ENCODE results near the gene PKIB. TPM values are rescaled to one million over a fixed set of nuclear protein-coding genes. Genes with fewer than 3 reads are reported as not detected.
"Not testable (repeated sequence)": the region's sequence is repeated elsewhere in the genome, so short reads cannot be mapped to it uniquely, and the experiment has no call there.

PKIB gene
- total and polyA plus RNA-seq, 4 donors, result 2.5 to 5.1 (median 3.0) TPM

DNA sequence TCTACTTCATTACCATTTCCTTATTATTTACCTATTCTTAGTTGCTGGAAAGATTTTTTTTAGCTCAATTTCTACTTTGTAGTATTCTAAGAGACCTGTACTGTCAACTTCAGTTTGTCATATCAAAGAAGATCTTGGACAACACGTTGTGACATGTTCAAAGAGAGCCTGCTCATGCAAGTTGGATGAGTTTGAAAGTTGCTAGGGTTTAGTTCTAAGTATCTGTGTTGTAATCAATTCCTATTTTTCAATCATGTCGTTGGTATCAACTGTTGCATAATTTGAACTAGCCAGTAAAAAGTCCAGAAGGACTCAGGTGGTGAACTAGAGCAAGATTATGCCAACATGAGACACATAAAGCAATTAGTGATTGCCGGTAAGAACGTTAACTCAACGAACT lies 30.2 kb downstream of the PKIB start (continued):
- TF ChIP-seq, protein P1, sequence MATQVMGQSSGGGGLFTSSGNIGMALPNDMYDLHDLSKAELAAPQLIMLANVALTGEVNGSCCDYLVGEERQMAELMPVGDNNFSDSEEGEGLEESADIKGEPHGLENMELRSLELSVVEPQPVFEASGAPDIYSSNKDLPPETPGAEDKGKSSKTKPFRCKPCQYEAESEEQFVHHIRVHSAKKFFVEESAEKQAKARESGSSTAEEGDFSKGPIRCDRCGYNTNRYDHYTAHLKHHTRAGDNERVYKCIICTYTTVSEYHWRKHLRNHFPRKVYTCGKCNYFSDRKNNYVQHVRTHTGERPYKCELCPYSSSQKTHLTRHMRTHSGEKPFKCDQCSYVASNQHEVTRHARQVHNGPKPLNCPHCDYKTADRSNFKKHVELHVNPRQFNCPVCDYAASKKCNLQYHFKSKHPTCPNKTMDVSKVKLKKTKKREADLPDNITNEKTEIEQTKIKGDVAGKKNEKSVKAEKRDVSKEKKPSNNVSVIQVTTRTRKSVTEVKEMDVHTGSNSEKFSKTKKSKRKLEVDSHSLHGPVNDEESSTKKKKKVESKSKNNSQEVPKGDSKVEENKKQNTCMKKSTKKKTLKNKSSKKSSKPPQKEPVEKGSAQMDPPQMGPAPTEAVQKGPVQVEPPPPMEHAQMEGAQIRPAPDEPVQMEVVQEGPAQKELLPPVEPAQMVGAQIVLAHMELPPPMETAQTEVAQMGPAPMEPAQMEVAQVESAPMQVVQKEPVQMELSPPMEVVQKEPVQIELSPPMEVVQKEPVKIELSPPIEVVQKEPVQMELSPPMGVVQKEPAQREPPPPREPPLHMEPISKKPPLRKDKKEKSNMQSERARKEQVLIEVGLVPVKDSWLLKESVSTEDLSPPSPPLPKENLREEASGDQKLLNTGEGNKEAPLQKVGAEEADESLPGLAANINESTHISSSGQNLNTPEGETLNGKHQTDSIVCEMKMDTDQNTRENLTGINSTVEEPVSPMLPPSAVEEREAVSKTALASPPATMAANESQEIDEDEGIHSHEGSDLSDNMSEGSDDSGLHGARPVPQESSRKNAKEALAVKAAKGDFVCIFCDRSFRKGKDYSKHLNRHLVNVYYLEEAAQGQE (IDR thresholded peaks at IDR 0.05), result no peak

DNA sequence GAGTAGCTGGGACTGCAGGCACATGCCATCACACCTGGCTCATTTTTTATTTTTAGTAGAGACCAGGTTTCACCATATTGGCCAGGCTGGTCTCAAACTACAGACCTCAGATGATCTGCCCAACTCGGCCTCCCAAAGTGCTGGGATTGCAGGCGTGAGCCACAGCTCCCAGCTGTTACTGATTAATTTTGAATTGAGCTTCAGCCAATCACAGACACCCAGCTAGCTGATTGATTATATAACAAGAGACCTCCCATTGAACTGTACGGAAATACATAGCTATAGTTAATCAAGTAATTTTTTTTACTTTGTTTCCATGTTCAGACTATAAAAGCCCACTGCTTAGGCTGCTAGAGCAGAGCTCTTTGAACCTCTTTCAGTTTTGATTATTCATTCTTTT lies 31.6 kb downstream of the PKIB start:
- DNase-seq (ENCODE audit: low spot score), result no peak
- H3K27me3 ChIP-seq (ENCODE audit: control insufficient read depth in 4 of 4, insufficient read depth in 4 of 4, low read length in 3 of 4), result no peaks in the 10 kb centered on the region
- H3K36me3 ChIP-seq (ENCODE audit: control insufficient read depth in 4 of 4, insufficient read depth in 3 of 4, low read depth in 1 of 4, low read length in 3 of 4), result no peaks in the 10 kb centered on the region
- WGBS, result 86% methylated on average over 3 of the region's 3 CpGs
- no peaks in the 10 kb centered on the region for H3K9me3 ChIP-seq (ENCODE audit: control insufficient read depth in 4 of 4, low read length in 3 of 4)
- H3K9ac ChIP-seq (ENCODE audit: low read depth in 1 of 2, low read length in 2 of 2), result no peak overlapping the region
- TF ChIP-seq RAD21 (IDR thresholded peaks at IDR 0.05) (no peak), SP1 (IDR thresholded peaks at IDR 0.05) (no peak), EGR1 (IDR thresholded peaks at IDR 0.05; ENCODE audit: low read depth in 2 of 2) (no peak), HNF4A (conservative IDR thresholded peaks at IDR 0.05) (no peak), GABPA (IDR thresholded peaks at IDR 0.05 in 1 of 2, conservative IDR thresholded peaks at IDR 0.05 in 1 of 2) (no peak), FOXA1 (IDR thresholded peaks at IDR 0.05) (no peak), YY1 (IDR thresholded peaks at IDR 0.05) (no peak), HNF4G (IDR thresholded peaks at IDR 0.05) (no peak), NR2F2 (IDR thresholded peaks at IDR 0.05) (no peak)
- TF ChIP-seq, protein P2, sequence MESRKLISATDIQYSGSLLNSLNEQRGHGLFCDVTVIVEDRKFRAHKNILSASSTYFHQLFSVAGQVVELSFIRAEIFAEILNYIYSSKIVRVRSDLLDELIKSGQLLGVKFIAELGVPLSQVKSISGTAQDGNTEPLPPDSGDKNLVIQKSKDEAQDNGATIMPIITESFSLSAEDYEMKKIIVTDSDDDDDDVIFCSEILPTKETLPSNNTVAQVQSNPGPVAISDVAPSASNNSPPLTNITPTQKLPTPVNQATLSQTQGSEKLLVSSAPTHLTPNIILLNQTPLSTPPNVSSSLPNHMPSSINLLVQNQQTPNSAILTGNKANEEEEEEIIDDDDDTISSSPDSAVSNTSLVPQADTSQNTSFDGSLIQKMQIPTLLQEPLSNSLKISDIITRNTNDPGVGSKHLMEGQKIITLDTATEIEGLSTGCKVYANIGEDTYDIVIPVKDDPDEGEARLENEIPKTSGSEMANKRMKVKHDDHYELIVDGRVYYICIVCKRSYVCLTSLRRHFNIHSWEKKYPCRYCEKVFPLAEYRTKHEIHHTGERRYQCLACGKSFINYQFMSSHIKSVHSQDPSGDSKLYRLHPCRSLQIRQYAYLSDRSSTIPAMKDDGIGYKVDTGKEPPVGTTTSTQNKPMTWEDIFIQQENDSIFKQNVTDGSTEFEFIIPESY (IDR thresholded peaks at IDR 0.05), result no peak
- TF ChIP-seq, protein P3, sequence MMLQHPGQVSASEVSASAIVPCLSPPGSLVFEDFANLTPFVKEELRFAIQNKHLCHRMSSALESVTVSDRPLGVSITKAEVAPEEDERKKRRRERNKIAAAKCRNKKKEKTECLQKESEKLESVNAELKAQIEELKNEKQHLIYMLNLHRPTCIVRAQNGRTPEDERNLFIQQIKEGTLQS (IDR thresholded peaks at IDR 0.05), result no peak
- TF ChIP-seq, protein P1 (IDR thresholded peaks at IDR 0.05), result no peak
- TF ChIP-seq, protein P4, sequence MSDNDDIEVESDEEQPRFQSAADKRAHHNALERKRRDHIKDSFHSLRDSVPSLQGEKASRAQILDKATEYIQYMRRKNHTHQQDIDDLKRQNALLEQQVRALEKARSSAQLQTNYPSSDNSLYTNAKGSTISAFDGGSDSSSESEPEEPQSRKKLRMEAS (IDR thresholded peaks at IDR 0.05), result no peak
- H3K27ac ChIP-seq (ENCODE audit: low read depth in 1 of 2, low read length in 2 of 2), result no peak overlapping the region
- H3K4me1 ChIP-seq (ENCODE audit: control insufficient read depth in 4 of 4, insufficient read depth in 4 of 4, low read length in 3 of 4), result no peaks in the 10 kb centered on the region
- no peak overlapping the region for H3K4me3 ChIP-seq (ENCODE audit: low read depth in 1 of 3, low read length in 3 of 3)

DNA sequence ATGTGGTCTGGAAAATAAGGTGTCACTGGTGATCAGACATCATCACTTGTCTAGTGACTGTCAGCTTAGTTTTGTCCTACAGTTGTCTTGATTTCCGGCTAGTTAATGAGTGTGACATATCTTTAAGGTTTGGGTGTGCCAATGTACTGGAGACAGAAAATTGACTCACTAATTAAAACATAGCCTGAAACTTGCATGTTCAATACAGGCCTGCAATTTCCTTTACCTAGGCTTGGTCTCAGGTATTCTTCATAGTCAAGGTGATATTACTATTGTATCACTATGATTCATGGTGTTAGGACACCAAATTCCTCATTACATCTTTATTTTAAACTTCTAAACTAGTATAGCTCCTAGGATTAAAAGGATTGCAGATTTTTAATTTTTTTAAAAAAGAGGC lies 32.4 kb downstream of the PKIB start:
- not testable (repeated sequence) for H3K4me1 ChIP-seq (ENCODE audit: control insufficient read depth in 4 of 4, insufficient read depth in 4 of 4, low read length in 3 of 4); H3K27me3 ChIP-seq (ENCODE audit: control insufficient read depth in 4 of 4, insufficient read depth in 4 of 4, low read length in 3 of 4); DNase-seq (ENCODE audit: low spot score); H3K9me3 ChIP-seq (ENCODE audit: control insufficient read depth in 4 of 4, low read length in 3 of 4); H3K9ac ChIP-seq (ENCODE audit: low read depth in 1 of 2, low read length in 2 of 2); H3K27ac ChIP-seq (ENCODE audit: low read depth in 1 of 2, low read length in 2 of 2); H3K4me3 ChIP-seq (ENCODE audit: low read depth in 1 of 3, low read length in 3 of 3); H3K36me3 ChIP-seq (ENCODE audit: control insufficient read depth in 4 of 4, insufficient read depth in 3 of 4, low read depth in 1 of 4, low read length in 3 of 4)
- WGBS, result 95% methylated on average over 1 of the region's 1 CpG
